GM23248 (cell line): ENCODE data around the gene MAP3K9. TPM values are rescaled to one million over a fixed set of nuclear protein-coding genes. Genes with fewer than 3 reads are reported as not detected.

Experiments used
- DNase-seq: peaks from one replicate; pipeline ENCODE4 v3.0.0-alpha.2; 2015
- H2AFZ ChIP-seq: fragments of 200-600 bp; sonication (generic); 2 replicates; pipeline ENCODE4 v1.6.1; 2016; ENCODE audit warnings: antibody characterized with exemption
- H3F3A ChIP-seq: fragments of 200-600 bp; sonication (generic); 2 replicates; pipeline ENCODE4 v1.6.1; 2016; ENCODE audit warnings: mild to moderate bottlenecking, antibody characterized with exemption, mixed run types; ENCODE audit not compliant: insufficient read depth
- H3K27ac ChIP-seq: fragments of 200-600 bp; sonication (generic); 2 replicates; pipeline ENCODE4 v1.5.1; 2016; ENCODE audit warnings: mild to moderate bottlenecking
- H3K27me3 ChIP-seq: fragments of 200-600 bp; sonication (generic); replicated peaks from 2 replicates; pipeline ENCODE4 v1.6.1; 2016; ENCODE audit warnings: mild to moderate bottlenecking; ENCODE audit not compliant: insufficient read depth
- H3K36me3 ChIP-seq: fragments of 200-600 bp; sonication (generic); 2 replicates; pipeline ENCODE4 v1.6.1; 2016; ENCODE audit warnings: low read depth, mild to moderate bottlenecking
- H3K4me1 ChIP-seq: fragments of 200-600 bp; sonication (generic); 2 replicates; pipeline ENCODE4 v1.6.1; 2016; ENCODE audit warnings: mild to moderate bottlenecking; ENCODE audit not compliant: insufficient read depth
- H3K4me2 ChIP-seq: fragments of 200-600 bp; sonication (generic); one replicate; pipeline ENCODE4 v1.6.1; 2016; ENCODE audit warnings: mild to moderate bottlenecking; ENCODE audit not compliant: unreplicated experiment
- H3K4me3 ChIP-seq: fragments of 200-600 bp; sonication (generic); 2 replicates; pipeline ENCODE4 v1.5.1; 2016; ENCODE audit warnings: mild to moderate bottlenecking
- H3K79me2 ChIP-seq: fragments of 200-600 bp; sonication (generic); 2 replicates; pipeline ENCODE4 v1.6.1; 2016; ENCODE audit warnings: mild to moderate bottlenecking; ENCODE audit not compliant: insufficient read depth
- H3K9ac ChIP-seq: fragments of 200-600 bp; sonication (generic); 2 replicates; pipeline ENCODE4 v1.6.1; 2016; ENCODE audit warnings: mild to moderate bottlenecking
- H3K9me2 ChIP-seq: fragments of 200-600 bp; sonication (generic); 2 replicates; pipeline ENCODE4 v1.6.1; 2016; ENCODE audit warnings: mixed run types, mild to moderate bottlenecking, moderate library complexity; ENCODE audit not compliant: insufficient read depth
- H3K9me3 ChIP-seq: fragments of 200-600 bp; sonication (generic); one replicate; pipeline ENCODE4 v1.6.1; 2017; ENCODE audit warnings: low read depth
- H4K20me1 ChIP-seq: fragments of 200-600 bp; sonication (generic); 2 replicates; pipeline ENCODE4 v1.6.0; 2016; ENCODE audit not compliant: insufficient read depth
- EZH2 ChIP-seq: fragments of 200-600 bp; sonication (generic); IDR thresholded peaks from 2 replicates; pipeline ENCODE4 v1.6.1; 2018; ENCODE audit warnings: antibody characterized with exemption, mild to moderate bottlenecking; ENCODE audit not compliant: insufficient read depth, poor library complexity, severe bottlenecking
- EZH2phosphoT487 ChIP-seq: fragments of 200-600 bp; sonication (generic); IDR thresholded peaks from 2 replicates; pipeline ENCODE4 v1.6.1; 2018; ENCODE audit warnings: antibody characterized with exemption, moderate library complexity, mild to moderate bottlenecking, low read depth; ENCODE audit not compliant: insufficient read depth
- WGBS, 2 experiments: methylation state at CpG; one replicate each; pipeline ENCODE4 v1.1.6; 2015 to 2017; ENCODE audit warnings: low lambda C conversion rate in 2 of 2, low coverage in 1 of 2; ENCODE audit errors: missing lambda C conversion rate in 2 of 2; 5-methylcytosine and 5-hydroxymethylcytosine counted together
- in situ Hi-C: fragments of 300-500 bp; cut with MboI; formaldehyde crosslinking; loops from 2 replicates; pipeline ENCODE4 v1.15.0; 2020
- polyA plus RNA-seq: library from polyadenylated mRNA; unstranded; fragments of >200 nt; fragmentation: Nextera tagmentation; extraction: Ambion mirVana; gene quantifications from 2 replicates; pipeline ENCODE4 v1.2.1, GENCODE V29; 2016
- total RNA-seq: library from RNA; depleted of rRNA; stranded (reverse); fragments of >200 nt; shearing (Covaris generic); gene quantifications from 2 replicates; pipeline ENCODE4 v1.2.3, GENCODE V29; 2014

MAP3K9 gene
- total and polyA plus RNA-seq, 2 experiments from 2014 or later: 0.05 TPM; not detected in 1

- TF ChIP-seq EZH2phosphoT487: no peak
- no peak for TF ChIP-seq EZH2
- no peaks in the 10 kb centered on the region for H3K36me3 ChIP-seq
- no peaks in the 10 kb centered on the region for H4K20me1 ChIP-seq
- no peaks in the 10 kb centered on the region for H3F3A ChIP-seq
- DNase-seq: peak; percentile 72
- no peak overlapping the region for H3K9ac ChIP-seq
- peak overlapping the region; percentile 18; the same call in 1 of the 2 replicates for H2AFZ ChIP-seq
- no peaks in the 10 kb centered on the region; the same call in none of the 2 replicates for H3K27me3 ChIP-seq
- WGBS, 2 experiments: 64 to 72% methylated on average over 3 of the region's 3 CpGs
- no peaks in the 10 kb centered on the region for H3K9me3 ChIP-seq
- H3K4me1 ChIP-seq: peaks cover 15% of the 10 kb centered on the region
- 0 out of 2 replicates have a peak overlapping the region, but pooled peaks have one; percentile 17 for H3K27ac ChIP-seq
- in situ Hi-C loops: no loop called here
- peak overlapping the region; percentile 28 for H3K4me2 ChIP-seq
- no peak overlapping the region for H3K4me3 ChIP-seq
- no peaks in the 10 kb centered on the region for H3K9me2 ChIP-seq
- H3K79me2 ChIP-seq: no peaks in the 10 kb centered on the region
Measured at GRCh38 chr14:70698288-70698687, 111.0 kb downstream of the MAP3K9 start.

DNA sequence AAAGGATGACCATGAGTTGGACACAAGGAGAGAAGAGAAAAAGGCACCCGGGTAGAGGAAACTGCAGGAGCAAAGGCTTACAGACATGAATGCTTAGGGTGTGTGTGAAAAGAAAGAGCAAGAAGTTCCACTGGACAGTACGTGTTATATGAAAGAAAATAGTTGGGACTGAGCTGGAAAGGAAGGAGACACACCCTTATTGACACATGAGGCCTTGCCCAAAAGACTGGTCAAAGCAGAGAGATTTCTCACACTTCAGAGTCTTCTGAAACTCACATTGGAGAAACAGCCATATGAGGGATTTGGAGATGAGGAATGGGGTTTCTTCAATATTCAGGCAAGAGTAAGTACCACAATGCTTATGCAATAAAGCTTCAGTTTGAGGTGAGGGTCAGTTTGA is 111.6 kb downstream of the MAP3K9 start:
- no peaks in the 10 kb centered on the region for H3K79me2 ChIP-seq
- no peaks in the 10 kb centered on the region for H4K20me1 ChIP-seq
- no peak overlapping the region for H3K9ac ChIP-seq
- H3K9me2 ChIP-seq: no peaks in the 10 kb centered on the region
- in situ Hi-C loops: no loop called here
- 0 out of 2 replicates have a peak overlapping the region, but pooled peaks have one; percentile 17 for H3K27ac ChIP-seq
- WGBS, 2 experiments: 18 to 21% methylated on average over 2 of the region's 2 CpGs
- no peaks in the 10 kb centered on the region; the same call in none of the 2 replicates for H3K27me3 ChIP-seq
- H3K9me3 ChIP-seq: no peaks in the 10 kb centered on the region
- H3F3A ChIP-seq: no peaks in the 10 kb centered on the region
- peak overlapping the region; percentile 18; the same call in 1 of the 2 replicates for H2AFZ ChIP-seq
- H3K4me1 ChIP-seq: peaks cover 15% of the 10 kb centered on the region
- TF ChIP-seq EZH2phosphoT487: no peak
- no peak for TF ChIP-seq EZH2
- H3K36me3 ChIP-seq: no peaks in the 10 kb centered on the region
- peak; percentile 41 for DNase-seq
- no peak overlapping the region for H3K4me3 ChIP-seq
- no peak overlapping the region for H3K4me2 ChIP-seq

- no peak overlapping the region for H3K4me3 ChIP-seq
- no peak overlapping the region for H3K4me2 ChIP-seq
- no peaks in the 10 kb centered on the region for H3K36me3 ChIP-seq
- H3K27me3 ChIP-seq: no peaks in the 10 kb centered on the region; the same call in none of the 2 replicates
- H4K20me1 ChIP-seq: no peaks in the 10 kb centered on the region
- H3K9me2 ChIP-seq: no peaks in the 10 kb centered on the region
- H3K9me3 ChIP-seq: no peaks in the 10 kb centered on the region
- H2AFZ ChIP-seq: no peak overlapping the region
- H3K9ac ChIP-seq: no peak overlapping the region
- H3K4me1 ChIP-seq: peaks cover 15% of the 10 kb centered on the region
- in situ Hi-C loops: no loop called here
- H3K27ac ChIP-seq: no peak overlapping the region
- WGBS, 2 experiments: 16 to 18% methylated on average over 2 of the region's 2 CpGs
- no peaks in the 10 kb centered on the region for H3K79me2 ChIP-seq
- TF ChIP-seq EZH2phosphoT487 (no peak), EZH2 (no peak)
- no peaks in the 10 kb centered on the region for H3F3A ChIP-seq
- no peak for DNase-seq
Measured at GRCh38 chr14:70696026-70696425, 113.3 kb downstream of the MAP3K9 start.

DNA sequence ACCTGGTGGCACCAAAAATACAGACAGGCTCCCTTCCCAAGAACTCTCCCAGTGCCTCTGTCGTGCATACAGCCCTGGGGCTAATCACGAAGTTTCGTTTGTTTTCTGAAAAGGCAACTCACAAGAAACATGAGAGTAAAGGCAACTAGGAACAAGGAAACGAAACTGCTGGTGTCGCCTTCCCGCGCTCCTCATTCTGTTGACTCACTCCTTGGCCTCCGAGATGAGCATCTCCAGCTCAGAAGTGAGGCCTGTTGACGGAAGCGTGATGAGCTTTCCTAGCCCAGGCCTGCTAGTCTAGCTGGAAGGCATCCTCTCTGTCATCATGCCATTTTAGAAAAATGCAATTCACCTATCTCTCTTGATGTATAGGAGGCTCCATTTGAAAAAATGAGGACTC is 117.1 kb downstream of the MAP3K9 start:
- no peaks in the 10 kb centered on the region for H4K20me1 ChIP-seq
- H3K9me3 ChIP-seq: no peaks in the 10 kb centered on the region
- no peaks in the 10 kb centered on the region for H3K27me3 ChIP-seq
- 67% methylated on average over 10 of the region's 10 CpGs for WGBS, 2 experiments
- peaks cover under 1% of the 10 kb centered on the region; the same call in 1 of the 2 replicates for H3K4me1 ChIP-seq
- no peaks in the 10 kb centered on the region for H3K79me2 ChIP-seq
- DNase-seq: no peak
- no peaks in the 10 kb centered on the region for H3K36me3 ChIP-seq
- no peak overlapping the region for H3K4me2 ChIP-seq
- no peak overlapping the region for H2AFZ ChIP-seq
- TF ChIP-seq EZH2 (no peak), EZH2phosphoT487 (no peak)
- no peaks in the 10 kb centered on the region for H3F3A ChIP-seq
- H3K9me2 ChIP-seq: no peaks in the 10 kb centered on the region
- H3K27ac ChIP-seq: no peak overlapping the region
- H3K4me3 ChIP-seq: no peak overlapping the region
- in situ Hi-C loops: no loop called here
- H3K9ac ChIP-seq: no peak overlapping the region
